Ectodermal cell (in vitro differentiated cells): ENCODE results near the gene LMX1A.

Source experiments
- H3K27ac ChIP-seq: 2 replicates; pipeline ENCODE4 v1.7.0; 2013; ENCODE audit warnings: mild to moderate bottlenecking, low read depth, low read length; ENCODE audit not compliant: insufficient read depth, poor library complexity, severe bottlenecking
- H3K27me3 ChIP-seq: 2 replicates; pipeline ENCODE4 v1.7.0; 2013; ENCODE audit warnings: mild to moderate bottlenecking, low read length; ENCODE audit not compliant: insufficient read depth, control insufficient read depth, poor library complexity, severe bottlenecking
- H3K36me3 ChIP-seq: one replicate; pipeline ENCODE4 v1.7.0; 2013; ENCODE audit warnings: low read length; ENCODE audit not compliant: control insufficient read depth, insufficient read depth
- H3K4me1 ChIP-seq: one replicate; pipeline ENCODE4 v1.7.0; 2013; ENCODE audit warnings: low read length; ENCODE audit not compliant: control insufficient read depth, insufficient read depth
- H3K4me3 ChIP-seq: 2 replicates; pipeline ENCODE4 v1.7.0; 2013; ENCODE audit warnings: low read depth, low read length, control low read depth; ENCODE audit not compliant: insufficient read depth
- H3K9me3 ChIP-seq: 2 replicates; pipeline ENCODE4 v1.7.0; 2013; ENCODE audit warnings: mild to moderate bottlenecking, low read length, moderate library complexity; ENCODE audit not compliant: control insufficient read depth
- WGBS, 2 experiments: methylation state at CpG; one replicate each; pipeline ENCODE4 v1.1.7; 2013; ENCODE audit warnings: missing lambda C conversion rate in 2 of 2; 5-methylcytosine and 5-hydroxymethylcytosine counted together

Gene LMX1A

DNA sequence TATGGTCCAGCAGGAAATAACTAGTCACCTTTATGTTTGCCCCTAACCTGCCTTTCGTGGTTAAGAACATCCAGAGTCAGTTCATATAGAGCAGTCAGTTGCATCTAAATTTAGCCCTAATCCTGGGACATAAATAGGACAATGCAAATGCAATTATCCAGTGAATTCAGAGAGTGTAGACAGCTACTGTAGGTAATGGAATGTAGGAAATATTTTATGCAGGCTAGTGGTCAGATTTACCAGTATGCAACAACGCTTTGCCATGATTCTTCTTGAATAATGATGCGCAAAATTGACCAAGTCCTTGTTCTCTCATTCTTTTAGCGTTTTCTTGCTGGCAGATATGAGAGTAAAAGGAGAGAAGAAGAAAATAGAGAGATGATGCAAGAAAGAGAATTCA is 165.4 kb downstream of the LMX1A start:
- Histone ChIP-seq H3K4me3 (no peak overlapping the region), H3K9me3 (no peaks in the 10 kb centered on the region), H3K27ac (no peak overlapping the region), H3K36me3 (no peaks in the 10 kb centered on the region), H3K27me3 (no peaks in the 10 kb centered on the region), H3K4me1 (no peaks in the 10 kb centered on the region)
- WGBS, 2 experiments, result 86 to 91% methylated on average over 4 of the region's 4 CpGs

DNA sequence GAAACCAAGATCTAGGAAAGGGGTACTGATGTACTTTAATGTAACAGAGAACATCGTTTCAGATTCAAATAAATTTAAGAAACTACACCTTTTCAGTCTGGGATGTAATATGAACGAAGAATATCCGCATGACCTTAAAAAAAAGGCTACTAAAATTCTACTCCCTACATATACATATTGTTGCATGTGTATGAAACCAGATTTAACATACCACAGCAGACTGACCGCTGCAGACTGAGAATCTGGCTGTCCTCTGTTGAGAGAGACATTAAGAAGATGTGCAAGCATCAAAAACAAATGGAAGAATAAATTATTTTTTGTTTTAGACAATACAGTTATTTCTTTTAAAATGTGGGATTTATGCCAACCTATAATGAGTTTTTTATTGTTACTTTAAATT is 166.6 kb downstream of the LMX1A start:
- 82 to 100% methylated on average over 2 to 3 of the region's 4 CpGs for WGBS, 2 experiments
- no peaks in the 10 kb centered on the region for H3K27me3 ChIP-seq
- H3K36me3 ChIP-seq, result no peaks in the 10 kb centered on the region
- H3K27ac ChIP-seq, result no peak overlapping the region
- no peaks in the 10 kb centered on the region for H3K4me1 ChIP-seq
- H3K9me3 ChIP-seq, result no peaks in the 10 kb centered on the region
- H3K4me3 ChIP-seq, result no peak overlapping the region

DNA sequence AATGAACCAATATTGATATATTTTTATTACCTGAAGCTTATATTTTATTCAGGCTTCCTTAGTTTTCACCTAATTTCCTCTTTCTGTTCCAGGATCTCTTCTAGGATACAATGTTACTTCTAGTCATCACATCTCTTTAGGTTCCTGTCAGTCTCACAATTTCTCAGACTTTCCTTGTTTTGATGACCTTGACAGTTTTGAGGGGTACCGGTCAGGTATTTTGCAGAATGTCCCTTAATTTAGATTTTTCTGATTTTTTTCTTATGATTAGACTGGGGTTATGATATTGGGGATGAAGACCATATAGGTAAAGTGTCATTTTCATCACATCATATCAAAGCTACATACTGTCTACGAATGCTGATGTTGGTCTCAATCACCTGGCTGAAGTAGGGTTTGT is 167.5 kb downstream of the LMX1A start:
- H3K4me3 ChIP-seq, result no peak overlapping the region
- H3K27ac ChIP-seq, result no peak overlapping the region
- H3K36me3 ChIP-seq, result no peaks in the 10 kb centered on the region
- H3K27me3 ChIP-seq, result no peaks in the 10 kb centered on the region
- no peaks in the 10 kb centered on the region for H3K4me1 ChIP-seq
- H3K9me3 ChIP-seq, result no peaks in the 10 kb centered on the region
- WGBS, 2 experiments, result 75 to 77% methylated on average over 2 of the region's 2 CpGs

DNA sequence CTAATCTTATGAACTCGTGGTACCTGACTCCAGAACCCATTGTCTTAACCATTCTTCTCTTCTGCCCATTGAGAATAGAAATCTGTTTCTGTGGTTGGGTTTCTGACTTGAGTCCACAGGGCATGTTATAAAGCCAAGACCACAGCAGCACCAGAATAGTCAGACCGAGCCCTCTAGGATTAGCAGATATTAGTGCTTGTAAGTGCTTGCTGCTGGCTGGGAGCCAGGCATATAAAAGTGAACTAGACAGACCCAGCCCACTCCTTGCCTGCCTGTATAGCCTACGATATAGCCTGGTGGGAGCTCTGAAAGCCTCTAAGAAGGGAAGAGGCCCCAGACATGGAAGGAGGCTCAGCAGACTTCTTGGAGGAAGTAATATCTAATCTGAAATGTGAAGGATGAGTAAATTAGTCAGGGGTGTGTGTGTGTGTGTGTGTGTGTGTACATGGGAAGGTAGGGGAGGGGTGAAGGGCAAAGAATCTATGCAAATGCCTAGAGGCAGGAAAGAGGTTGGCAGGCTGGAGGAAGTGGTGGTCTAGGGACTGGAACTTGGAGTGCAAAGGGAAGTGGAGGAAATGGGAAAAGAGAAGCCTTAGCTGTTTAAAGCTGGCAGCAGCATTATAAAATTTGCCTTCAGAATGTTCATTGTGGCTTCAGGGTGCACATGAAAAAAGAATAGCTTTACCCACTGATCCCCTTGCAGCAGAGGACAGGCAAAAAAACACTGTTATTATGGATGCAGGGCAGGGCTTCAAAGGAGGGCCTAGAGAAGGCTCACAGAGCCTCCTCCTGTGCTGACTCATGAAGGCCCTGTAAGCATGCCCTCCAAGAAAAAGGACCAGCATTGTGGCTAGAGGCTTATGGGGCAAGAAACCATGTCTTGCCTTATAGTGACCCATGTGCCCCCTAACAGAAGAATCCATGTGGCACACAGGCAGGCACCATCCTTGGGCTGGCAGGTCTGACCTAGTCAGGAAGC is 169.2 kb downstream of the LMX1A start:
- H3K27ac ChIP-seq, result no peak overlapping the region
- H3K36me3 ChIP-seq, result no peaks in the 10 kb centered on the region
- H3K4me1 ChIP-seq, result no peaks in the 10 kb centered on the region
- no peaks in the 10 kb centered on the region for H3K27me3 ChIP-seq
- no peaks in the 10 kb centered on the region for H3K9me3 ChIP-seq
- no peak overlapping the region for H3K4me3 ChIP-seq
- WGBS, 2 experiments, result 89 to 95% methylated on average over 3 of the region's 3 CpGs

DNA sequence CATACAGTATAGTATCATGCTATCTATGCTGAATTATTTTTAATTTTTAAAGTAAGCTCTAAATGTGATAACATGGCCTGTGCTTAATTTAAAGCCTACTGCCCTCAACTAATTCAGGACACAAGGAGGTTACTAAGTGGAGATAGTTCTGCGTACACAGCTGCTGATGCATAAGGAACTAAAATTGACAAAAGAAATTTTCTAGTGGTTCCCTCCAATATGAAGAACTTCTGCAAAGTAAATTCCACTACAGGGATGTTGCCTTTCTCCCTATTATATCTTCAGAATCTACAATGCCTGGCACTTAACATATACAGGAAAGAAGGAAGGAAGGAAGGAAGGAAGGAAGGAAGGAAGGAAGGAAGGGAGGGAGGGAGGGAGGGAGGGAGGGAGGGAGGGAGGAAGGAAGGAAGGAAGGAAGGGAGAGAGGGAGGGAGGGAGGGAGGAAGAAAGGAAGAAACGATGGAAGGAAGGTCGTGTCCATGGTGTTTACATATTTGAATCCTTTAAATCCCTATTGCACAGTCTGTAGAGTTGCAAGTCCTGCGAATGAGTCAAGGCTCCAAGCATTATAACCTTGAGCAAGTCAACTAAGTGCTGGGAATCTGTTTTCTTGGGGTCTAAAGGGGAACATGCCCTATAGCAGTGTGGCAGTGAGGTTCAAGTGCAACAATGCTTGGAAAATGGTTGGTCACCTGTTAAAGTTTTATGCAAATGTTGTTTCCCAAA is 171.2 kb downstream of the LMX1A start:
- H3K36me3 ChIP-seq, result no peaks in the 10 kb centered on the region

DNA sequence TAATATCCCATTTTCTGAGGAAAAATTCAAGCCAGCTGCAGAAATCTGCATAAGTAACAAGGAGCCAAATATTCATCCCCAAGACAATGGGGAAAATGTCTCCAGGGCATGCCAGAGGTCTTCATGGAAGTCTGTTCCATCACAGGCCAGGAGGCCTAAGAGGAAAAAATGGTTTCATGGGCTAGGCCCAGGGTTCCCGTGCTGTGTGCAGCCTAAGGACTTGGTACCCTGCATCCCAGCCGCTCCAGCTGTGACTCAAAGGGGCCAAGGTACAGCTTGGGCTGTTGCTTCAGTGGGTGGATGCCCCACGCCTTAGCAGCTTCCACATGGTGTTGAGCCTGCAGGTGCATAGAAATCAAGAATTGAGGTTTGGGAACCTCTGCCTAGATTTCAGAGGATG is 173.5 kb downstream of the LMX1A start:
- Histone ChIP-seq H3K36me3 (no peaks in the 10 kb centered on the region), H3K27me3 (no peaks in the 10 kb centered on the region), H3K27ac (no peak overlapping the region), H3K9me3 (no peaks in the 10 kb centered on the region), H3K4me3 (no peak overlapping the region), H3K4me1 (no peaks in the 10 kb centered on the region)
- 93% methylated on average over 3 of the region's 3 CpGs for WGBS, 2 experiments

More for the DNA sequence above, 171.2 kb downstream of the LMX1A start:
- WGBS, 2 experiments, result 90 to 92% methylated on average over 4 of the region's 4 CpGs
- H3K27ac ChIP-seq, result no peak overlapping the region
- H3K9me3 ChIP-seq, result no peaks in the 10 kb centered on the region
- no peaks in the 10 kb centered on the region for H3K27me3 ChIP-seq
- no peak overlapping the region for H3K4me3 ChIP-seq
- H3K4me1 ChIP-seq, result no peaks in the 10 kb centered on the region

DNA sequence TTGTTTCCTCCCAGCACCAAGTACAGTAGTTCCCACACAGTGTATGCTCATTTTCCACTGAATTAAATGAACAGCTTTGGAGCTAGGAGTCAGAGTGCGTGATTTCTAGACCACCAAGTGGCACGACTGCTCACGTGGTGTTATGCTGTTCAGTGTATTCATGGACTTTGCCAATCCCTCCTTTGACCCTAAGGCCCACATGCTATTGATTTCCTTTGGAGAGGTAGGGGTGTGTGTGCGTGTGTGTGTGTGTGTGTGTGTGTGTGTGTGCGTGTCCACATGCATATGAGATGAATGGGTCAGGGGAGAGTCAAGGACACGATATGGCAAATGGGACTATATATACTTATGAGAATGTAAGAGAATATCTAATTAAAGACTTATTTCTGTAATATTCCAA is 177.2 kb downstream of the LMX1A start:
- Histone ChIP-seq H3K4me3 (no peak overlapping the region), H3K27me3 (no peaks in the 10 kb centered on the region), H3K36me3 (no peaks in the 10 kb centered on the region), H3K4me1 (peaks cover 5% of the 10 kb centered on the region), H3K9me3 (no peaks in the 10 kb centered on the region), H3K27ac (no peak overlapping the region)
- WGBS, 2 experiments, result 70 to 76% methylated on average over 5 to 6 of the region's 6 CpGs

DNA sequence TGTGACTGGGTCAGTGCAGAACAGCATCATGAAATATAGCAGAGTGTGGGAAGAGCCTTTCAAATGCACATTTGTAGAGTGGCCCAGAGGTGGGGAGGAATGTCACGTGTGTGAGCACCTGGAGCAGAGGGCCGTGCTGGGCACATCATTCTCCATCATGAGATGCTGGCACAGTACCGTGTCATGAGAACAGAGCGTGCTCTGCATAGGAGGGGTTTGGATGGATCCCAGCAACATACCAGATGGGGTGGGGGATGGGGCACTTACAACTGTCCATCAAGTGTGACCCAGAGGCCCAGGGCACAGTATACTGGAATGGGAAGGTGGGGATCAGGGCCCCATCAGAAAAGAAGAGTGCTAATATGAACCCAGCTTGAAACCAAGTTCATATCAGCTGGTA is 182.0 kb downstream of the LMX1A start:
- Histone ChIP-seq H3K36me3 (no peaks in the 10 kb centered on the region), H3K4me3 (no peak overlapping the region), H3K27ac (no peak overlapping the region), H3K9me3 (no peaks in the 10 kb centered on the region), H3K4me1 (peaks cover 17% of the 10 kb centered on the region), H3K27me3 (no peaks in the 10 kb centered on the region)
- WGBS, 2 experiments, result 77 to 80% methylated on average over 4 of the region's 4 CpGs

DNA sequence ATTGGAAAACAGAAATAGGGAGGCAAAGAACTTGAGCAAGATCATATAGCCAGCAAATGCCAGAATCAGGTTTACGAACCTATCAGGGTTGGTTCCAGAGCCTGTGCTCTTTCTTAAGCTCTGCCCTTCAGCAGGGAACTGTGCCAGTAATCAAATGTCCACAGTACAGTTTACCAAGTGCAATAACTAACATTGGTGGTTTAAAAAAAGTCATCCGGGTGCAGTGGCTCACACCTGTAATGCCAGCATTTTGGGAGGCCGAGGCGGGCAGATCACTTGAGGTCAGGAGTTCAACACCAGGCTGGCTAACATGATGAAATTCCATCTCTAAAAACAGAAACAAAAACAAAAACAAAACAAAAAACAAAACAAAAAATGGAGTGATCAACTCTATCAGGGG is 182.7 kb downstream of the LMX1A start:
- 92 to 93% methylated on average over 4 of the region's 4 CpGs for WGBS, 2 experiments
- H3K27ac ChIP-seq, result no peak overlapping the region
- no peaks in the 10 kb centered on the region for H3K36me3 ChIP-seq
- no peaks in the 10 kb centered on the region for H3K27me3 ChIP-seq
- no peak overlapping the region for H3K4me3 ChIP-seq
- peaks cover 17% of the 10 kb centered on the region for H3K4me1 ChIP-seq
- no peaks in the 10 kb centered on the region for H3K9me3 ChIP-seq

DNA sequence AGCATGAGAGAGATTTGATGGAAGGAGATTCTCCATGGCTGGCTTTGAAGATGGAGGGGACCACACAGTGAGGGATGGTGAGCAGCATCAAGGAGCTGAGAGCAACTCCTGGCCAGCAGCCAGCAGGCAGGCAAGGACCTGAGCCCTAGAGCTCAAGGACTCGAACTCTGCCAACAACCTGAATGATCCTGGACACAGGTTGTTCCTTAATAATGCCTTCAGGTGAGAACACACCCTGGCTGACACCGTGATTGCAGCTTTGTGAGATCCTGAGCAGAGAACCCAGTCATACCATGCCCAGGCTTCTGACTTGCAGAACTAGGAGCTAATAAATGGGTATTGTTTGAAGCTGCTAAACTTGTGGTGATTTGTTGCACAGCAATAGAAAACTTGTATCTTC is 183.1 kb downstream of the LMX1A start:
- Histone ChIP-seq H3K27ac (no peak overlapping the region), H3K36me3 (no peaks in the 10 kb centered on the region), H3K4me3 (no peak overlapping the region), H3K27me3 (no peaks in the 10 kb centered on the region), H3K9me3 (no peaks in the 10 kb centered on the region), H3K4me1 (peaks cover 17% of the 10 kb centered on the region)
- 90 to 92% methylated on average over 2 of the region's 2 CpGs for WGBS, 2 experiments
